Stimulated activated CD8-positive, alpha-beta memory T cell treated with anti-CD3 and anti-CD28 coated beads, Interleukin-4, amount 100 ng/mL, for 24 hours (primary cell): ENCODE results near the gene HECTD4.
"Not testable (repeated sequence)": the region's sequence is repeated elsewhere in the genome, so short reads cannot be mapped to it uniquely, and the experiment has no call there.

Experiments used
- DNase-seq: peaks from one replicate; pipeline ENCODE4 v3.0.0-alpha.2; 2020; ENCODE audit warnings: low read depth

Gene HECTD4

DNA sequence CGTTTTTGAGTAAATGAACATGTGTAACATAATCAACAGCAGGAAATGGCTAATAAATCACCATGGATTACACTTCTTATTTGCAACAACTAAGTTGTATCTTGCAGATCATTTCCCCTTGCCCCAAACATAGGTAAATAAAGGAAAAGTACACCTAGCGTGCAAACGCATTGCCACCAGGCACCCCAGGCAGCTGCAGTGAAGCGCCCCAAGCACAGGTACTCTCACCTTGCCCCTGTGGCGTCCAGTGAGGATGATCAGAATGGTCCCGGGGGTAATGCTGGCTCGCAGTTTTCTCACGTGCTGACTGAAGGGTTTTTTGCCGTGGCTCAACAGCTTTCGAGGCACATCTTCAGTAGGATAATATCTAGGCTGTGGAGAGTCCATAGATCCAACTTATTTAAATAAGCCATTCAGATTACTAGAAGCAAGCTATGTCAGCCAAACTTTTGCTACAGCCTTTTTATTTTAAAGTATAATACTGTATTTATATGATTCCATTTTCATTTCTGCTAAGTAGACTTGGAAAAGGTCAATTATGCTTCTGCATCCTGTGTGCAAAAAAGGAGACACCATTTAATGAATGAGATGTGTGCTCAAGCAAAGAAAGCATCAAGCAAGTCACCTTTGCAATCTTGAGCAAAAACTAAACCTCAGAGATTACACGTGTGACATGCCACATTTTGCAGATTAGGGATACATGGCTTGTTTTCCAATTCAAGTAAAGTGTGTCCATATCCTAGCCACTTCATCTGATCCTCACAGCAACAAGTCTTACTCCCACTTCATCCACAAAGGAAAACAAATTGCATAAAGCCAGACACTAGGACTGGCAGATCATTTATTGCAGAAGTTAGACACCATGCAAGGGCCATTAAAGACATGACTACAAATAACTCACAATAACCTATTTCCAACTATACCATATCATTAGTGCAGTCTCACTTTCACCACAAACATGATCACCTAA is 24.6 kb upstream of the HECTD4 start:
- DNase-seq = no peak

DNA sequence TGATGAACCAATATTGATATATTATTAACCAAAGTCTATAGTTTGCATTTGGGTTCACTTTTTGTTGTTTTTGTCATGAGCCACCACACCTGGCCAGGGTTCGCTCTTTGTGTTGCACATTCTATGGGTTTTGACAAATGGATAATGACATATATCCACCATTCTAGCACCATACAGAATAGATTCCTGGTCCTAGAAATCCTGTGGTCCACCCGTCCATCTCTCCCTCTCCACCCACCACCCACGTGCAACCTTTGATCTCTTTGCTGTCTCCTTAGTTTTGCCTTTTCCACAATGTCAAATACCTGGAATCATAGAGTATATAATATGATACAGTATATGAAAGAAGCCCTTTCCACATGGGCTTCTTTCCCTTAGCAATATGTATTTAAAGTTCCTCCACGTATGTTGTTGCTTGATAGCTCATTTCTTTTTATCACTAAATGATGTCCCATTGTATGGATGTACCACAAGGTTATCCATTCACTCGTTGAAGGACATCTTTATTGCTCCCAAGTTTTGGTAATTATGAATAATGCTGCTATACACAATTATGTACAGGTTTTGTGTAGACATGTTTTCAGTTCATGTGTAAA is 19.8 kb upstream of the HECTD4 start:
- no peak for DNase-seq

DNA sequence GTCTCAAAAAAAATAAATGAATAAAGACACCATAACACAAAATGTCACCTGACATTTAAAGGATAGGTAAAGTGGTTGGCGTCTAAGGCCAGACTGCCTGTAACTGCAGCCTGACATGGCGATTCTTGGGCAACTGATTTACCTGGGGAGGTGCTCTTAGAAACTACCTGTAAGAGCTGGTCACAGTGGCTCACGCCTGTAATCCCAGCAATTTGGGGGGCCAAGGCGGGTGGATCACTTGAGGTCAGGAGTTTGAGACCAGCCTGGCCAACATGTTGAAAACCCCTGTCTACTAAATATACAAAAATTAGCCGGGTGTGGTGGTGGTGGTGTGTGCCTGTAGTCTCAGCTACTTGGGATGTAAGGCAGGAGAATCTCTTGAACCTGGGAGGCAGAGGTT is 18.8 kb upstream of the HECTD4 start:
- no peak for DNase-seq

DNA sequence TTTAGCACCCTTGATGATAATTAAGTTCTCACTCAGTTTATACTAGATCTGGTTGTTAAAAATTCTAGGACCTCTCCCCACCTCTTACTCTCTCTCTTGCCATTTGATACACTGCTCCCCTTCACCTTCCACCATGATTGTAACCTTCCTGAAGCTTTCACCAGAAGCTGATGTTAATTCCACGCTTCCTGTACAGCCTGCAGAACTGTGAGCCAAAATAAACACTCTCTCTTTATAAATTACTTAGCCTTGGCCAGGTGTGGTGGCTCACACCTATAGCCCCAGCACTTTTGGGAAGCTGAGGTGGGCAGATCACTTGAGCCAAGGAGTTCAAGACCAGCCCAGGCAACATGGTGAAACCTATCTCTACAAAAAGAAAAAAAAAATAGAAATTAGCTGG is 11.1 kb upstream of the HECTD4 start:
- no peak for DNase-seq

DNA sequence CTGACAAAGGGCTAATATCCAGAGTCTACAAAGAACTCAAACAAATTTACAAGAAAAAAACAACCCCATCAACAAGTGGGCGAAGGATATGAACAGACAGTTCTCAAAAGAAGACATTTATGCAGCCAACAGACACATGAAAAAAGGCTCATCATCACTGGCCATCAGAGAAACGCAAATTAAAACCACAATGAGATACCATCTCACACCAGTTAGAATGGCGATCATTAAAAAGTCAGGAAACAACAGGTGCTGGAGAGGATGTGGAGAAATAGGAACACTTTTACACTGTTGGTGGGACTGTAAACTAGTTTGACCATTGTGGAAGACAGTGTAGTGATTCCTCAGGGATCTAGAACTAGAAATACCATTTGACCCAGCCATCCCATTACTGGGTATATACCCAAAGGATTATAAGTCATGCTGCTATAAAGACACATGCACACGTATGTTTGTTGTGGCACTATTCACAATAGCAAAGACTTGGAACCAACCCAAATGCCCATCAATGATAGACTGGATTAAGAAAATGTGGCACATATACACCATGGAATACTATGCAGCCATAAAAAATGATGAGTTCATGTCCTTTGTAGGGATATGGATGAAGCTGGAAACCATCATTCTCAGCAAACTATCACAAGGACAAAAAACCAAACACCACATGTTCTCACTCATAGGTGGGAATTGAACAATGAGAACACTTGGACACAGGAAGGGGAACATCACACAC is 7.9 kb upstream of the HECTD4 start:
- not testable (repeated sequence) for DNase-seq

DNA sequence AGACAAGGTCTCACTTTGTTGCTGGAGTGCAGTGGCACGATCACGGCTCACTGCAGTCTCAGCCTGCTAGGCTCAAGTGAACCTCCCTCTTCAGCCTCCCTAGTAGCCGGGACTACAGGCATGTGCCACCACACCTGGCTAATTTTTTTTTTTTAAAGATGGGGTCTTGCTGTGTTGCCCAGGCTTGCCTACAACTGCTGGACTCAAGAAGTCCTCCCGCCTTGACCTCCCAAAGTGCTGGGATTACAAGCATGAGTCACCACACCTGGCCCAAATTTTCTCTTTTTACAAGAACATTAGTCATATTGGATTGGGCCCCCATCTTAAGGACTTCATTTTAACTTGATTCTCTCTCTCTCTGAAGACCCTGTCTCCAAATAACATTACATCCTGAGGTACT is 7.0 kb upstream of the HECTD4 start:
- no peak for DNase-seq

DNA sequence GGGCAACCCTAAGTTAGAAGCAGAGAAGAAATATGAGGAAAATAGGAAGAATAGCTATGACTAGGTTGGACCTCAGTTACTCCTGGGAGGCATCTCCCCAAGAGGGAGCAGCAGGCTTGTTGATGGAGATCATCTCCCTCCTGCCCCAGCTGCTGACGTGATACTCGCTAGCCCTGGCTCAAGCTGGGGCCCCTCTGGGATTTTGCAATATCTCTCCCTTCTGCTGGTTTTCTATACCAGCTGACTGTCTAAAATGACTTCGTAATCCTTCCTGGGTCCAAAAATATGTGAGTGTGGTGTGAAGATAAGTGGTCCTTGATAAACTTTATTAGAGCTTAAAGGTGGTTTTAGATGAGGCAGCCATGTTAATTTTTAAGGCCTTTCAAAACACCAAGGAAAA is 4.5 kb upstream of the HECTD4 start:
- DNase-seq = no peak

DNA sequence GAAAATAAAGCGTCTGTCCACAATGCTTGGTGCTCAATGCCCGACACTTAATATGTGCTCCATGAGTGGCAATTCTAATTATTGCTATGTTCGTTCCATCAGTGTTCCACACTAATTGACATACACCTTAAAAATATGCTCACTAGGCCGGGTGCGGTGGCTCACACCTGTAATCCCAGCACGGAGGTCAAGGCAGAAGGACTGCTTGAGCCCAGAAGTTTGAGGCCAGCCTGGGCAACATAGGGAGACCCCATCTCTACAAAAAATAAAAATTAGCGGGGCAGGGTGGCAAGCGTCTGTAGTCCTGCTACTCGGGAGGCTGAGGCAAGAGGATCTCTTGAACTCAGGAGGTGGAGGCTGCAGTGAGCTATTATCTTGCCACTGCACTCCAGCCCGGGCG is 635 bp upstream of the HECTD4 start:
- DNase-seq = no peak

DNA sequence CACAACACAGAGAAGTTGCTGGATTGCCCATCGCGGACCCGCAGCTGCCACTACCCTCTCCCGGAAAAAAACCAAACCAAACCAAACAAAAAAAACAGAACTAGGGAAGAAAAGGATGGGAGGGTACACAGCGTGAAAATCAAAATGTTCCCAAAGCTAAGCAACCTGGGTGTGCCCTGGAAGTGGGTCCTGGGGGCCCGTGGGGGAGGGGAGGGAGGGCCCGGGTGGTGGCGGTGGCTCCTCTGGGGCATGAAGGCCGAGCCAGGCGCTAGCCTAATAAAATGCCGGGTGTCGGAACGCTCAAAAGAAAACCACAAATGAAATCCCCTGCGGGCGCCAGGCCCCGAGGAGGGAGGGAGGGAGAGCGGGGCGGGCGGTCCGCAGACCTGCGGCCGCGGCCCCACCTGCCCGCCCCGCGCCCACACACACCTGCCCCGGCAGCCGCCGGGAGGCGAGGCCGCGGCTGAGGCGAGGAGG is 787 bp downstream of the HECTD4 start:
- no peak for DNase-seq

DNA sequence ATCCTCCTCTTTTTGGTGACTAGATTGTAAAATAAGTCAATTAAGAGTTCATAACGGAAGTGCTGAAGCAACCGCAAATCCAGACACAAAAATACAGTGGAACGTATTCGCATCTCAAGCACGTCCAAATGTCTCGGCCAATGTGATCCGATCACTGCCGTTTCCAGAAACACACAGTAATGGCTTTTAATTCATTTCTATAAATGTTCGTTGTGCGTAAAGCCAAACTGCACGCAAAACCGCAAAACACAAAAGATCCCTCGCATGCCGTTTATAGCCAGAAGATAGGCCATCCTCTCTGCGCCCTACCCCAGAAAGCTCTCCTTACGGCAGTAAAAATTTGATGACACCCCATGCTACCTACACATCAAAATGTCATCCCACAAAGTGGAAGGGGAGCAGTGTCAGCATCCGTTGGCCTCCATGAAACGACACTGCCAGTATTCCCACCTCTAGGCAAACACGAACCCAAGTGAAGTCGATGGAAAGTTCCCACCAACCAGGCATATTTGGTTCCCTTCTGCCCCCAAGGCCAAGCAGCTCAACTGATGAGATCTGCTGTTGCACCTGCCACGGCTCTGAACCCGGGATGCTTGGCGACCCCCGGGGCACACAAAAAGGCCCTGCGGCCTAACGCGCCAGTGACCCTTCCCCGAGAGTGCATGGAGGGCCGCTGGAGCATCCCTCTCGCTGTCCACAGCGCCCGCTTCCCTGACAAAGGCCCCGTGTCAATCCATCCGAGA is 1.4 kb downstream of the HECTD4 start:
- no peak for DNase-seq

DNA sequence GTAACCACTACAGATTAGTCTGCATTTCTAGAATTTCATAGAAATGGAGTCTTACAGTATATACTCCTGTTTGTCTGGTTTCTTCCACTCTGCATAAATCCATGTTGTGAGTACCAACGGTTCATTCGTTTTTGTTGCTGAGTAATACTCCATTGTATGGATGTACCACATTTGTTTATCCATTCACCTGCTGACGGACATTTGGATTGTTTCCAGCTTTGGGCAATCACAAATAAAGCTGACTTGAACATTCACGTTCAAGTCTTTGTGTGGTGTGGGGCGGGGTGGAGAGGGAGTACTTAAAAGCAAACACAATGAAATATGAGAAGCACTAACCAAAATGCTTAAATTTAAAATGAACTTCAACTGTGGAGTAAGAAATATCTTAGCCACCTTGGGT is 7.1 kb downstream of the HECTD4 start:
- DNase-seq = no peak

DNA sequence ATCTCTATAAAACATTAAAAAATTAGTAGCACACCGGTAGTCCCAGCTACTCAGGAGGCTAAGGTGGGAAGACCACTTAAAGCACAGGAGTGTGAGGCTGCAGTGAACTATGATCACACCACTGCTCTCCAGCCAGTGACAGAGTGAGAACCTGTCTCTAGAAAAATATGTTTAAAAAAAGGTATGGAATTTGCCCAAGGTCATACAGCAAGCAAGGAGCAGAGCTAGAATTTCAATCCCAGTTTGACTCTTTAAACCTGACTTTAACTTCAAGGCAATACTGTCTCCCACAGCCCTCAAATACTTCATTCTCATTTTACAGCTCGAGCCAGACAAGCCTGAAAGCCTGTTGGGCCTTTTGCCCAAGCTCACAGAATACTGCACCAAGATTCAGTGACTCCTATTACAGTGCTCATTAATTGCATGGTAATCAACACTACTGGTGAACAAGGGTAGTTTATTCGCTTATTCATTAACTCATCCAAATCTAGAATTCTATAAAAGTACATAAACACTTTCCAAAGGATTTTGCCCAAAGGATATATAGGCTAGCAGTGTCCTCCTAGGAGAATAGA is 8.0 kb downstream of the HECTD4 start:
- DNase-seq = no peak

DNA sequence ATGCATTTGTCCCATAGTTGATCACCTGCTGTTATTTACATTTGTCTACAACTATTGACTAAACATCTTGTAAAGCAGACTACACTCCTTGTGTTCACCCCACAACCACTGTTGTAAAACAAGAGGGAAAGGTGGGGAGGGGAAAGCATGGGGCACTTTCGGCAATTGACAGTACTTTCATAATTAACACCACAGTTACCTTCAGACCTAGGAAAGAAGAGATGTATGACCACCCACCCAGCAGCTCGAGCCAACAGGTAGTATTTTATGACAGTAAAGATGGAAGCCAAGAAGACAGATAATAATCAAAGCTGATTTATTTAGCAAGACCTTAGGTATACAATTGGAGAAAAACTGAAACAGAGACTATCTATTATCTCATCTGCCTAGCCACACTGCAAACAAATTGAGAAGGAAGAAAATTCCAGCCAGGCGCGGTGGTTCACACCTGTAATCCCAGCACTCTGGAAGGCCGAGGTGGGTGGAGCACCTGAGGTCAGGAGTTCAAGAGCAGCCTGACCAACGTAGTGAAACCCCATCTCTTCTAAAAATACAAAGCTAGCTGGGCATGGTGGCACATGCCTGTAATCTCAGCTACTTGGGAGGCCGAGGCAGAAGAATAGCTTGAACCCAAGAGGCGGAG is 11.2 kb downstream of the HECTD4 start:
- DNase-seq = no peak

DNA sequence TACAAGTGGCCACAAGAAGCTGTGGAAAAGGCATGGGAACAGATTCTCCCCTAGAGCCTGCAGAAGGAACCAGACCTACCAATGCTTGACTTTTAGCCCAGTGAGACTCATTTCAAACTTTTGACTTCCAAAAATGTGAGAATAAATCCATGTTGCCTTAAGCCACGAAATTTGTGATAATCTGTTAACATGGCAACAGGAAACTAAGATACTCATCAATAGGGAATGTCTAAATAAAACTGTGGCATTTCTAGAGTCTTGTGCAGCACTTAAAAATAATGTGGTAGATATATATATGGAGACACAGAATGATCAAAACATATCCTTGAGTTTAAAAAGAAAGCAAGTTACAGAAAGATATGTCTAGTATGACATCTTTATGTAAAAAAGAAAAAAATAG is 12.0 kb downstream of the HECTD4 start:
- DNase-seq = no peak

DNA sequence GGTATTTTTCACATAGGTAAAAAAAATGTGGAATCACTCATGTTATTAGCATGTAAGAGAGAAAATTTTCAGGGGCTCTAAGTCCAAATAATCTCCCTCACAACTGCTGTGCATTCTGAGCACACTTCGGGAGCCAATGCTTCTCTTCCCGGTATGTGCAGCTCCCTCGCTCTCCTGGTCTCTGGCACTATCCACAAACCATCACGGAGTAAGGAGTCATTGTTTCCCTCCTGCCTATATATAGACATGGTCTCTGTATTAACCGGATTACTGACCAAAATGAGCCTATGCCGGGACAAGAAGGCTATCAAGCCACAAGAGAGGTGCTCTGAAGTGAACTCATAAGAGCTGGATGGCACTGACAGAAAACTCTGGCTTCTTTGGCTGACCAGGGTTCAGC is 13.4 kb downstream of the HECTD4 start:
- DNase-seq = no peak

DNA sequence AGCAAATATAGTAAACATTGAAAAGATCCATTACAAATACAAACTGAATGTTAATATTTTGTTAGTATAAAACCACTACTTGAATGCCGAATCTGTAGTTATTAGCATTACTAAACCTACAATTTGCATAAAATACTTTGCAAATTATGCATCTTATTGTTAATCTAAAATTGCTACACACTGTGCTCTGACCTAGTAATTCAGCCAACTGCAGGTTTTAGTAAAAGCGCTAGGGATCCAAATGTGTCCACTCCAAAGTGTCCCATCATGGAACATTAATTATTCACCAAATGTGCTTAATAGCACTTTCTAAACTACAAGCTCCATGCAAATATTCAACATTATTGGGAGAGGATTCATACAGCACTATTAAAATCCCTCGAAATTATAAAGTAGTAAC is 14.3 kb downstream of the HECTD4 start:
- DNase-seq = no peak

DNA sequence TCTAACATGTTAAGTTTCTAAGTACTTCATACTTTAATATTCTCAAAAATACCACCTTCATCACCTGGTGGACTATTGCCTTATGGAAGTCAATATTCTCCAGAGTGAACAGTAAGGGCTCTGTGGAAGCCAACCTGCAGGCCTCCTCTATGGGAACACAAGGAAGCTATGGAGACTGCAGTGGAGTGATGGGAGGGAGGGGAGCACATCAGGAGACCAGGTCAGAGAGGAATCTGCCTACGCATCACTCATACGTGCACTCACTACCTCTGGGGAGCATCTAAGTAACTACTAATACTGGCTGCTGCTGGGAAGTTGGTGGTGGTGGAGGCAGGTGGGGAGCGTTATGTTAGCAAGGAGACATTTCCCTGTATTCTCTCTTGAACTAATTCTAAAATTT is 19.9 kb downstream of the HECTD4 start:
- DNase-seq = no peak

DNA sequence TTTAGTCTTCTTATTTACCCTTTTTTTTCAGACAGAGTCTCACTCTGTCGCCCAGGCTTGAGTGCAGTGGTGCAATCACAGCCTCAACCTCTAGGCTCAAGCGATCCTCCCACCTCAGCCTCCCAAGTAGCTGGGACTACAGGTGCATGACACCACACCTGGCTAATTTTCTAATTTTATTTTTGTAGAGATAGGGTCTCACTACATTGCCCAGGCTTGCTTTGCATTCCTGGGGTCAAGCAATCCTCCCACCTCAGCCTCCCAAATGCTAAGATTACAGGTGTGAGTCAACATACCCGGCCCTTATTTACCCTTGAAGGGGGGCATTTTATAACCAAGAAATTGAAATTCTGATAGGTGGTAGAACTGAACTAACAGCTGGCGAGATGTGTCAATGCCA is 21.0 kb downstream of the HECTD4 start:
- DNase-seq = no peak

DNA sequence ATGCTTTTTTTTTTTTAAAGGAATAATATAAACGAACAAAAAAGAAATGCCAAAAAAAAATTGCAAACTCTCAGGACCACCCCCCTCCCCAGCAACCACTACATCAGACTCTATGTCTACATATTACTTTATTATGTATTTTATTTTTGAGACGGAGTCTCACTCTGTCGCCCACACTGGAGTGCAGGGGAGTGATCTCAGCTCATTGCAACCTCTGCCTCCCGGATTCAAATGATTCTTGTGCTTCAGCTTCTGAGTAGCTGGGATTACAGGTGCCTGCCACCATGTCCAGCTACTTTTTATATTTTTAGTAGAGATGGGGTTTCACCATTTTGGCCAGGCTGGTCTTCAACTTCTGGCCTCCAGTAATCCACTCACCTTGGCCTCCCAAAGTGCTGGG is 22.9 kb downstream of the HECTD4 start:
- DNase-seq = no peak

DNA sequence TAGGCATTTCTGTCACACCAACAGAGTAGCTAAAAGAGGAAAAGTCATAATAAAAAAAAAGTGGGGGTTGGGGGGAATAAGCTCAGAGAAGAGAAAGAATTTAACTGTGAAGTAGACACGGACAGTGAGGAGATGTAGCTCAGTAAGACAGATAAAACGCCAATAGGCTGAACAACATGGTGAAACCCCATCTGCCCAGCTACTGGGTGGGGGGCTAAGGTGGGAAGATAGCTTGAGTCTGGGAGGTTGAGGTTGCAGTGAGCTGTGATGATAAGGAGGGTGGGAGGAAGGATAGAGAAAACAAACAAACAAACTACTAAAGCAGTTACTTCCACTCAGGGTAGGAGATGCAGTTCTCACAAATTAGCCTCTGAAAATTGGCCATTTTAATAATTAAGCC is 25.0 kb downstream of the HECTD4 start:
- DNase-seq = no peak

DNA sequence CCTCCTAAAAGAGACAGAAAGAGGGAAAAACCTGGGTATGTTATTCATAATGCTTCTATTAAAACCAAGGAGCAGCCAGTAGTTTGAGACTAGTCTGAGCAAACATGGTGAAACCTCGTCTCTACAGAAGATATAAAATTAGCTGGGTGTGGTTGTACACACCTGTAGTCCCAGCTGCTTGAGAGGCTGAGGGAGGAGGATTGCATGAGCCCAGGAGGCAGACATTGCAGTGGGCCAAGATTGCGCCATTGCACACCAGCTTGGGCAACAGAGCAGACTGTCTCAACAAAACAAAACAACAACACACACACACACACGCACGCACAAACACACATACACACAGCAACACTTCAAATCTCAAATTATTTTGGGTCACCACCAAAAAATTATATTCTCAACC is 27.8 kb downstream of the HECTD4 start:
- no peak for DNase-seq
